ENCODE measurements around the gene RHCG. TPM values are rescaled to one million over a fixed set of nuclear protein-coding genes. Genes with fewer than 3 reads are reported as not detected.

The RHCG gene
- total RNA-seq, result 247 and 322 TPM in 2 replicates

- FAIRE-seq, result no peak
- peak within 1 kb of the TSS; percentile 33 for H3K4me3 ChIP-seq (ENCODE audit: low read depth, low read length)
Observed at GRCh38 chr15:89496155-89497098, at the start of gene RHCG. RHCG (minus strand) TSS chr15:89496583; CDS start chr15:89496544, 39 bp downstream.

GRCh38 chr15:89543389-89543788, 47.0 kb upstream of the RHCG start:
- FAIRE-seq (no peak), DNase-seq (ENCODE audit: low read depth) (no peak)
- no peak for TF ChIP-seq CTCF (IDR thresholded peaks at IDR 0.05; ENCODE audit: insufficient read depth, low read length, severe bottlenecking)
- Histone ChIP-seq H3K4me3 (ENCODE audit: low read depth, low read length) (no peak overlapping the region), H3K27me3 (ENCODE audit: control insufficient read depth, insufficient read depth, low read length) (no peaks in the 10 kb centered on the region), H3K36me3 (ENCODE audit: control insufficient read depth, insufficient read depth, low read length) (no peaks in the 10 kb centered on the region)

More at GRCh38 chr15:89496155-89497098, at the start of gene RHCG:
- Histone ChIP-seq H3K36me3 (ENCODE audit: control insufficient read depth, insufficient read depth, low read length) (no peaks in the 10 kb centered on the region), H3K27me3 (ENCODE audit: control insufficient read depth, insufficient read depth, low read length) (no peaks in the 10 kb centered on the region)
- peak; percentile 74 for TF ChIP-seq CTCF (IDR thresholded peaks at IDR 0.05; ENCODE audit: insufficient read depth, low read length, severe bottlenecking)
- peak; percentile 72 for DNase-seq (ENCODE audit: low read depth)

- Histone ChIP-seq H3K27me3 (ENCODE audit: control insufficient read depth, insufficient read depth, low read length) (no peaks in the 10 kb centered on the region), H3K36me3 (ENCODE audit: control insufficient read depth, insufficient read depth, low read length) (no peaks in the 10 kb centered on the region), H3K4me3 (ENCODE audit: low read depth, low read length) (no peak overlapping the region)
- DNase-seq (ENCODE audit: low read depth) (no peak), FAIRE-seq (no peak)
- TF ChIP-seq CTCF (IDR thresholded peaks at IDR 0.05; ENCODE audit: insufficient read depth, low read length, severe bottlenecking), result no peak
Observed at GRCh38 chr15:89542369-89542768, 46.0 kb upstream of the RHCG start.

- no peaks in the 10 kb centered on the region for H3K27me3 ChIP-seq (ENCODE audit: control insufficient read depth, insufficient read depth, low read length)
- DNase-seq (ENCODE audit: low read depth), result no peak
- H3K4me3 ChIP-seq (ENCODE audit: low read depth, low read length), result no peak overlapping the region
- FAIRE-seq, result no peak
- no peaks in the 10 kb centered on the region for H3K36me3 ChIP-seq (ENCODE audit: control insufficient read depth, insufficient read depth, low read length)
- no peak for TF ChIP-seq CTCF (IDR thresholded peaks at IDR 0.05; ENCODE audit: insufficient read depth, low read length, severe bottlenecking)
Observed at GRCh38 chr15:89539027-89539426, 42.6 kb upstream of the RHCG start.

- no peak for TF ChIP-seq CTCF (IDR thresholded peaks at IDR 0.05; ENCODE audit: insufficient read depth, low read length, severe bottlenecking)
- Histone ChIP-seq H3K4me3 (ENCODE audit: low read depth, low read length) (no peak overlapping the region), H3K27me3 (ENCODE audit: control insufficient read depth, insufficient read depth, low read length) (no peaks in the 10 kb centered on the region), H3K36me3 (ENCODE audit: control insufficient read depth, insufficient read depth, low read length) (no peaks in the 10 kb centered on the region)
- DNase-seq (ENCODE audit: low read depth) (no peak), FAIRE-seq (no peak)
Observed at GRCh38 chr15:89533861-89534544, 37.6 kb upstream of the RHCG start.

All from bronchial epithelial cell (primary cell).